ENCODE data around the gene USH1G.
"Not testable (repeated sequence)": the region's sequence is repeated elsewhere in the genome, so short reads cannot be mapped to it uniquely, and the experiment has no call there.

USH1G gene

DNA sequence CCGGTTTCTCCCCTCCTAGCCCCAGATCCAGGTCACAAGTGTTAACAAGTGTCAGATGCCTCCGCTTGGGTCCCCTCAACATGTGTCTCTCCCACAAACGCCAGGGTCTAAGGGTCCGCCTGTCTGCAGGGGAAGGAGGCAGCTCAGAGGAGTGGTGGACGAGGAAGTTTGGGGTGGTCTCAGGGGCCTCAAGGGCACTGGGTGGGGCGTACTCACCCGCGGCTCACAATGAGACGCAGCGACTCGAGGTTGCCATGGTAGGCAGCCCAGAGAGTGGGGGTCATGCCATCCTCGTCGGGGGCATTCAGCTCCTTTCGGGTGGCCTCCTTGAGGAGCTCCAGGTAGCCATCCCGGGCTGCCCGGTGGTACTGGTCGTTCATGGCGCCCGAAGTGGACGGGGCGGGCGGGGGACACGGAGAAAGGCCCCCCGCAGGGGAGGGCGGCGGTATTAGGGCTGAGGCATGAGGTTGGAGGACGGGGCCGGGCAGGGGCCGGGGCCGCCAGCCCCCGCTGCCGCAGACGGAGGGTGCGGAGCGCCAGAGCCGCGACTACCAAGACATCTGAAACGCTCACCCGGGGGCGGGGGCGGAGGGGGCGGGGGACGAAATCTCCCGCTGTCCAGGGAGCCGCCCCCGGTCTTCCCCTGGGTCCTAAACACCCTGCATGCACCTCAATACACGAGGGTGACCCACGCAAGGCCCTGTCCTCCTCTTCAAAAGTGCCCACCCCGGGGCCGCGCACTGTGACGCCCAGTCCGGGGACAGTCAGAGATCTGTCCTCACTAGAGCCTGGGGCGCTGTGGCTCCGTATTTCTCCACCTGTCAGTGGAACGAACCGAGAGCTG is at the start of gene USH1G:
USH1G (minus strand) TSS at position 562 of the 844 bp plus-strand sequence; CDS start at position 380, 182 bp downstream.
- no peak for DNase-seq (ENCODE audit: low read depth)

DNA sequence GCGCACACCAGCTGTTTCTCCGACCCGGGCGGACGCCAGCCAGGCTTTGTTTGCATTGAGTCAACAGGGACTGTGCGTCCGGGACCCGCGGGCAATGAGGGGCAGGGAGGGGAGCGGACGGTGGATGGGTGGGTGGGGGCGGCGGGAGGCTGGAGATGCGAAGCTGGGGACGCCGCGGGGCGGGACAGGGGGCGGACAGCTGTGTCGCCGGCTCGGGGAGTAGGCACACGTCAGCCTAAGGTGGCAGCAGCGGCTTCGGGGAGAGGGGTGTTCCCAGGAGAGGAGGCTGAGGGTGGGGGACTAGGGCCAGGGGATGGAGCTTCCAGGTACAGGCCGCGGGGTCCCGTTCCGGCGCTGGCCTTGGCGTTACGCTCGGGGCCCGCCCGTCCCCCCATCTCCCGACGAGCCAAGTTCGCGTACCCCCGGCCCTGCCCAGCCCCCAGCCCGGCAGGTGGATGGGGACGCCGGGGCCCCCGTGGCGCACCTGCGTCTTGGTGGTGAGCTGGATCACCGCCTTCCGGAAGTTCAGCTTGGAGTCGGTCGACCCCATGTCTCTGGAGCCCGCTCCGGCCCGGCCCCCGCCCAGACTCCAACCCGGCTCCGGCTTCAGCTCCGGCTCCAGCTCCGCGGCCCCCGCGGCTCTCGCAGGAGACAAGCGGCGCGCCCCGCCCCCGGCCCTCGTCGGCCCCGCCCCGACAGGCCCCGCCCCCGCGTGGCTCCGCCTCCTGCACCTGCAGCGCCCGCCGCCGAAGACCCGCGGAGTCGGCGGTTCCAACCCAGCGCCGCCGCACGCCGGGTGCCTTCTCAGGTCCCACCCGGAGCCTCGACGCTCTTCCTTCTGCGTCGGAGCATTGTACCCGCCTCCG is 49.3 kb upstream of the USH1G start, which contains the start of gene HID1:
HID1 (minus strand) TSS at position 653 of the 866 bp plus-strand sequence; CDS start at position 550, 103 bp downstream.
- DNase-seq (ENCODE audit: low read depth) = no peak

DNA sequence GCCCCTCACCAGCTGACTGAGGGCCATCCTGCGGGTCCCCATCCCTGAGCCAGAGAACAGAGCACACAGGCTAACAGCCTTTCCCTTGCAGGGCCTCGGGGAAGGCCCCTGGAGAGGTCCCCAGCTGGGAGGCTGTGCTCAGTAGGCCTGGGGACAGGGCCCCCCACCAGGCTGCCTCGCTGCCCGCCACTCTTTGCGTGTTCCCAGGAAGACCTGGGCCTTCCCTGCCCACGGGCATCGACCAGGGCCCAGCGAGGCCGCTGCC is 48.7 kb upstream of the USH1G start:
- DNase-seq (ENCODE audit: low read depth) = no peak

DNA sequence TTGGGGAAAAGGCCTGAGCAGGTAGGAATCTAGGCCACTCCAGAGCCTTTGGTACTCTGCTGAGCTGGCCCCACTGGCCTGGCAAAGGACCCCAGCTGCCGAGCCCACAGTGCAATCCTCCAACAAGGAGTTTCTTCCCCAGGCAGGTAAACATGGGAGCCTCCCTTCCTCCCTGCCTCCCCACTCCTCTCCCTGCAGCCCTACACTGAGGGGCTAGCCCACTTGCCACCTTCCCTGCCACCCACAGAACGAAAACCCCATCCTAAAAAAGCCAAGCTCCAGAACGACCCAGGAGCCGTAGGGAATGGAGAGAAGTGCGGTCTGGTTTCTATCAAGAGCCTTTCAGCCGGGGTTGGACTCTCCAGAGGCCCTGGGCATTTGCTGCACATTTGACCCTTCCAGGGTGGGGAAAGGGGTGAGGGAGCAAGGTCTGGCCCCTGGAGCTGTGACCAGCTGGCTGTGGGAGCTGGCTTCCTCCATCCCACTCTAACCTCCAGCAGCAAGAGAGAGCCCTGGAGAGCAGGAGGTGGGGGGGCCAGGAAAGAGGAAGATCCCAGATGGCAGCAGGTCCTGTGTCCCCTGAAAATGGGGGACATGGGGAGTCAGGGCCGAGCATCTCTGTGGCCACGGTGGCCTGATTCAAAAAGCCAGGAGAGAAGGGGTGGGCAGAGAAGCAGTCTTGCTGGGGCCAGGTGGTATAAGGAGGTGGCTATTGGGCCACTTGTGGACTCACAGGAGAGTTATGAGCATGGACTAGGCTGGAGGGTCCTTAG is 48.2 kb upstream of the USH1G start:
- no peak for DNase-seq (ENCODE audit: low read depth)

DNA sequence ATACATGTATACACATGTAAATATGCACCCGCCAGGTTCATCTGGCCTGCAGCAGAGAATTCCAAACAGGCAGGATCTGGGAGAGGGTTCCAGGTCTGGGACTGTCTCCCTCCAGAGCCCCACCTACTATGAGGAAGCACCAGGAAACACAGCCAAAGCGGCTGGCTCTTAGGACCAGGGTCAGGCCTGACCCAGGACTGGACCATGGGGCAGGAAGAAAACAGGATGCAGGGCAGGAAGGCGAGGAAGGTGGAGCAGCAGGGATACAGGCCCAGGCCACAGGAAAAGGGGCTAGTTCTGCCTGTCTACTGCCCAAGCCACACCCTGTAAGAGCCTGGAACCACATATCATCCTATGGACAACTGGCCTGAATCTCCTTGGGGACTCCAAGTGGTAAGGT is 47.3 kb upstream of the USH1G start:
- no peak for DNase-seq (ENCODE audit: low read depth)

DNA sequence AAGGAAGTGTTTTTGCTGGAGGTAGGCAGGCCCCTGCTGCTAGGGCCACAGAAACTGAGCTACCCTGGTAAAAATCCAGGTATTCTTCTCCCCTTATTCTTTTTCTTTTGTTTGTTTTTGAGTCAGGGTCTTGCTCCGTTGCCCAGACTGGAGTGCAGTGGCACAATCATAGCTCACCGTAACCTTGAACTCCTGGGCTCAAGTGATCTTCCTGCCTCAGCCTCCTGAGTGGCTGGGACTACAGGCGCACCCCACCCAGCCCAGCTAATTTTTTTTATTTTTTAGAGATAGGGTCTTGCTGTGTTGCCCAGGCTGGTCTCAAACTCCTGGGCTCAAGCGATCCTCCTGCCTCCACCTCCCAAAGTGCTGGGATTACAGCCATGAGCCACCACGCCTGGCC is 46.4 kb upstream of the USH1G start:
- not testable (repeated sequence) for DNase-seq (ENCODE audit: low read depth)

DNA sequence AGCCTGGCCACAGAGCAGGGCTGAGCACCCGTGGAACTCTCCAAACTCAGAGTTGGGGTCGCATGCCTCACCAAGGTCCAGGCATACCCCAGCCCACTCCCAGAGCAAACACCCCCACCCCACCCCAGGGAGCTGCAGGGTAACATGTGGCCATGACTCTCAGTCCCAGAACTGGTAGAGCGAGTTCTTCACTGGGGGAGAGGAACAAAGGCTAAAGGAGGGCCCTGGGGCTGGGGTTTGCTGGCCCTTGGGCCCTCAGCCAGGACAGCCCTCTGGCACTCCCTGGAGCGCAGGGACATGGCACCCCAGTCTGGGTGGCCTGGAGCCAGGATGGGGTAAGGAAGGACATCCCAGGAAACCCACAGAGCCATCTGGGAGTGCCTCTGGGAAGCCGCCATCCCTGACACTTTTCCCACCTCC is 45.3 kb upstream of the USH1G start:
- DNase-seq (ENCODE audit: low read depth) = no peak

DNA sequence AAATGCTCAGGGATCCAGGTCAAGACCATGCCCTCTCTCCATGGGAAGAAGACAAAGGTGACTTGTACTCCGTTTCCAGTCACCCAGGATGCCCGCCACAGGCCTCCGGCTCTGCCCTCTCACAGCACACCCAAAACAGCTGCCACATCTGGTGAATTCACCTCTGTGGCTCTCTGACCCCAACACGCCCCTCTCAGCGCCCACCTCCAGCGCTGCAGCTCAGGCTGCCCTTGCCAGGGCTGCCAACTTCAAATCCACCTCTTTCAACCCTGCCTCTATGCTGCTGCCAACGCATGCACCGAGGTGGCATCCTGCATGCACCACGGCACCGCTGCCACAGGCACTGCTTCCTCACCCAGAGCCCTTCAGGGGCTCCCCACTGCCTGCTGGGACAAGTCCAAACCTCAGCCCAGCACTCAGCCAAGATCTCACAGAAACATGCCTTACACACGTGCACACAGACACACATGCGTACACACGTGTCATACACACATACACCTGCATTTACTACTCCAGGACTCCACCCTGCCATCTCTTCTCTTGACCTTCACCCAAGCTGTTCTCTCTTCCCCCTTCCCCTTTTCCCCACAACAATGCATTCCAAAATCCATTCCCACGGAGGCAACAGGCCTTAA is 42.0 kb upstream of the USH1G start:
- no peak for DNase-seq (ENCODE audit: low read depth)

DNA sequence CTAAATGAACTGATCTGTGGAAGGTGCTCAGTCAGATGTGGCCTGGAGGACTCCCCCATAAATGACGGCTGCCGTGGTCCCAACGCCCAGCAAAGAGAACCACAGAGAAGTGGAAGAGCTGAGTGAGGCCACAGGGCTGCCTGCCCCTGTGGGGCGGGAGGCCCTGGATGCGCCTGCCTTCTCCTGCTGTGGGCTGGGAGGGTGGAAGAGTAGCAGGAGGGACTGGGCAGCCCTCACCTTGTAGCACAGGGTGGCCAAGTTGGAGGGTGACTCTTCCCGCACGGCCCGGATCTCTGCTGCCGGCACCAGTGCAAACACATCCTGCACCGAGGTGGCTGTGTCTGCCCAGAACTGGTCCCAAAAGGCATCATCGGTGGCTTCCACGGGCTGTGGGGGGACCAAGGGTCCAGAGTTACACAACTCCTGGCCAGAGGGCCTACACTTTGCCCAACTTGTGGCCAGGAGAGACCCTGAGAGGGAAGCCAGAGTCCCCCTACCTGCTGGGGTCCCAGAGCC is 41.2 kb upstream of the USH1G start:
- no peak for DNase-seq (ENCODE audit: low read depth)

DNA sequence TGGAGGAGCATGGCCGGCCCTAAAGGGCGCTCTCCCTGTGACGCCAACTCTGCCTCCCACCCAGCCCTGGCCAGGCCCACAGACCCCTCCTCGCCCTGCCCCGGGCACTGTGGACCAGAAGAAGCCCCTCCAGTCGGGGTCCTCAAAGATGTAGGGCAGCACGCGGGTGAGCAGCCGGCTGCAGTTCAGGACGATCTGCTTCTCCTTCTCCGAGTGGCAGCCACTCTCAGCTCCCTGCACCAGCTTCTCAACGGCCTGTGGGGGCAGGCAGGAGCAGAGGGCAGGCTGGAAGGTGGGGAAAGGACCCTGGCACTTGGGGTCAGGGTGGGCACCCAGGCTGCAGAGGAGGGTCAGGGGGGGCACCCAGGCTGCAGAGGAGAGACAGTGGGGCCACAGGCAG is 40.6 kb upstream of the USH1G start:
- DNase-seq (ENCODE audit: low read depth) = no peak

DNA sequence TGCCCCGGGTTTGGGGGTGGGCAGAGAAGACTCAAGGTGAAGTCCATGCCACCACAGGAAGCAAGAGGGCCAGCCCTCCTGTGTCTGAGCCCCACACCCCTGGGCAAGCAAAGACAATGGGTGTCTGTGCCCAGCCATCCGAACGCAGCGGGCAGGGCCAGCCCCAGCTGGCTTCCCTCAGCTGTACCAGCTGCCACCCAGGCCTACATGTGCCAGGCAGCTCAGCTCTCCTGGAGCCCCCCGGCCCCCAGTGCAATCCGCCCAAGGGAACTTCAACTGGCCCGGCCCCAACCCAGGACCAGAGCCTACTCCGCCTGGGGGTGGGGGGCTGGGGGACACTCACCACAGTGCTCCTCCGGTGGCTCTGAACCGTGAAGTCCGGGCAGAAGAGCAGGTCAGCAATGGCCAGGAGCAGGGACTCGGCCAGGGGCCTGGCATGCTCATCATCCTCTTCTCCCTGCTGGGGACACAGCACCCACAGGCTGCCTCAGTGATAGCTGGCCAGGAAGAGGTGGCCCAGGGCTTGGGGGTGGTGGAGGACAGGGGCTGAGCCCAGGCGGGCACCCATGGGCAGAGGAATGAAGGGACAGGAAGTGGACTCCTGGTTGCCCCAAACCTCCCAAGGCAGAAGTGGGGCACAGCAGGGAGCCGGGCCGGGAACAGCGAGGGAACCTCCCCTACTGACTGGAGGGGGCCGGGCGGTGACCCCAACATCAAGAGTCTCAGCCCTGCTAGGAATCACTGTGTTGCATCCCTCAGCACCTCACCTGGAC is 39.8 kb upstream of the USH1G start:
- no peak for DNase-seq (ENCODE audit: low read depth)

DNA sequence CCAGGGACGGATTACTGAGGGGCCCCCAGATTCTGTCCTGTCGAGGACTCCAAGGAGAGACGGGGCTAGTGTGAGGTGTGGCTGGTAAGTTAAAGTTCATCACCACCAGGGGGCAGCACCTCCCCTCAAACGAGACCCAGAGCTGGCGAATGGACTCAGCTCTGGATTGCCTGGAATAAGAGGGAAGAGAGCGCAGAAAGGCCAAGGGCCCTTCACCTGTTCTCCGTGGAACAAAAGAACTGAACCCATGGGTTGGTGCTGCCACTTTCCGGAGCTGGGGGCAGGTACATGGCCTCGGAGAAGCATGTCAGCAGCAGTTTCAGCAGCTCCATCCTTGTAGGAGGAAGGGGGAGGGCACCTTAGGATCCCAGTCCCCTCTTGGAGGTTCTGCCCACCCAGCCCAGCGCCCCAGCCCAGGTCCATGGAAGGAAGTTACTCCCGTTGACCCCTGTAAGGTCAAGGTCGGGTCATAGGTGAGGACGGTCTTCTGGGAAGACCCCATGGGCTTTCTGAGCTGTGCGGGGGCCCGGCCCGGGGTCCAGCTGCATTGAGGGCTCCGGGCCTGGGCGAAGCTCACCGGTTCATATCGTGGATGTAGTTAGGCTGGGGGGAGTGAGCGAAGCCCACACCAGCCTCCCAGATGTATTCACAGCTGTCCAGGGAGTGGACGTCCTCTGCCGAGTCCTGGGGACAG is 38.7 kb upstream of the USH1G start:
- DNase-seq (ENCODE audit: low read depth) = peak; percentile 74

DNA sequence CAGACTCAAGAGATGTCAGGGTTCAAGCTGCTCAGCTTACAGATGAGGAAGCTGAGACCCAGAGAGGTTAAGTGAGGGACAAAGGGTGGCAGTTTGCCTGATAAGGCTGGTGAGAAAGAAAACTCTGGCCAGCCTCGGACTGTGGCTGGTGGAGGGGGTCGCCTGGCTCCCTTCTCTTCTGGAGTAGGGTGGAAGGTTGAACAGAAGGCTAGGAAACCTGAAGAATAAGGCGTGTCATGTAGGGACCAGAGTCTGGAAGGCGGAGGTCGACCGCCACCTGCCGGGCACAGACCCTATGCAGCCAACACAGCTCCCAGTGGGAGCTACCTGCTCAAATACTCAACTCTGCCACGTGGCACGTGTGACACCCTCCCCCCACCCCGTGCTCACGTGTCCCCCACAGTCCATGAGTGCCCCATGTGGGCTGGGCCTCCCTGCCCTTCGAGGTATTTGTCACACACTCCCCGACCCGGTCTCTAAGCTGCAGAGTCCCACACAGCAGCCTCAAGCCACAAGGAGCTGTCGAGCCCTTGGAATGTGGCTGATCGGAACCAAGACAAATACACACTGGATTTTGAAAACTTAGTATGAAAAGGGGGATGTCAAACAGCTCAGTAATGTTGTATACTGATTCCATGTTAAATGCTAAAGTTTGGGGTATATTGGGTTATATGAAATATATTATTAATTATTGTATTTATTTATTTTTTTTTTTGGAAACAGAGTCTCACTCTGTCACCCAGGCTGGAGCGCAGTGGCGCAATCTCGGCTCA is 37.7 kb upstream of the USH1G start:
- DNase-seq (ENCODE audit: low read depth) = no peak

DNA sequence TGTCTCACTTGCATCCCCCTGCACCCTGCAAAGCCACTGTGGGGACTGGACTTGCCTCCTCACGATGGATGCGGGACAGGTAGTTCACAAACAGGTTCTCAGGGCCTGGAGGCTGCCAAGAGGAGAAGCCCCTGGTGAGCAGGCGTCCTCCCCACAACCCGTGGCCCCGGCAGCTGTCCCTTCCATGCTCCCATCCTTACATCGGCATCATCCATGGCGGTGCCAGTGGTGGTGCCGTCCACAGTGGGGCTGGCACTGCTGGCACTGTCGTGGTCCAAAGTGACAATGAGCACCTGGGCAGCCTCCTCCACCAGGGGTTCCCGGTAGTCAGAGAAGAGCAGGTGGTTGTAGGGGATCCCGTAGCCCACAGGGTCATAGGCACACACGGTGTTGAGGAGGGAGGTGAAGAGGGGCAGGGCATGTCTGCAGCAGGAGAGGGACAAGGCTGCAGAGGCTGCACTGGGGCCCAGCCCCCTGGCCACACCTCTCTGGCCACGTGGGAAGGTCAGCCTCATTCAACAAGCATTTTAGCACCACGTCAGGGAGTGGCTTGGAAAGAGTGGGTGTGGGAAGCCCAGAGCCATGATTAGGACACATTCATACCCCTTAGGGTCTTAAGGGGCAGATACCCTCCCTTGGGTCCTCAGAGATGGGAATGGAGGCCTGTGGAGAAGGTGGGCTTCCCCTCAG is 36.9 kb upstream of the USH1G start:
- no peak for DNase-seq (ENCODE audit: low read depth)

DNA sequence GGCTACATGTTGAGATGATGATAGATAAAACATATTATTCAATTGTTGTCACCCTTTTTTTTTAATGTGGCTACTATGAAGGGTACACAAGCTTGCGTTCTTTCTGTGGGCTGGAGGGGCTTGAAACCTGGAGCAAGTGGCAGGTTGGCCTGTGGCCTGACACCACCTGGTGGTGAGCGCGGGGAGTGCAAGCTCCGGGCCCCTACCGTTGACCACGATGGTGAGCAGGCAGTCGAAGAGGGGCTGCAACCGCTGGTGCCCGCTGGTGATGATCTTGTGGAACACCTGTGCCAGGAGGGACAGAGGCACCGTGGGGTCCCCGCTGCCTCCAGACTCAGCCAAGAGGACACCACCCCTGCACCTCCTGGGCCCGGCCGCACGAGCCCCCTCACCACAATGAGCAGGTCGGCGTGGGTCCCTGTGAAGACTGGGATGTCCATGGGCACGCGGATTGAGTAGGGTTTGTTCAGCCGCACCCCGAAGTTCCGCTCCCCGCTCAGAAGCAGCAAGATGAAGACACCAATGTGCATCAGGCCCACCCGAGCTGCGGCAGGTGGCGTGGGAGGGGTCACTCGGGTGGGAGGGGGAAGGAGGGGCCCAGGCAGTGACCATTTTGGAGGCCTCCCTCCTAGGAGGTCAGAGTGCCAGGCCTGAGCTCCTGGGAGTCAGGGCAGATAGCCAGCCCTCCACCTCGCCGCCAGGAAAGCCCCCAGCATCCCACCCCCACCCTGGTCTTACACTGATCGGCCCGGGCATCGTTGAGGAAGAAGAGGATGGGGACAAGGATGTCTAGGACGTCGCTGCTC is 35.1 kb upstream of the USH1G start:
- no peak for DNase-seq (ENCODE audit: low read depth)

DNA sequence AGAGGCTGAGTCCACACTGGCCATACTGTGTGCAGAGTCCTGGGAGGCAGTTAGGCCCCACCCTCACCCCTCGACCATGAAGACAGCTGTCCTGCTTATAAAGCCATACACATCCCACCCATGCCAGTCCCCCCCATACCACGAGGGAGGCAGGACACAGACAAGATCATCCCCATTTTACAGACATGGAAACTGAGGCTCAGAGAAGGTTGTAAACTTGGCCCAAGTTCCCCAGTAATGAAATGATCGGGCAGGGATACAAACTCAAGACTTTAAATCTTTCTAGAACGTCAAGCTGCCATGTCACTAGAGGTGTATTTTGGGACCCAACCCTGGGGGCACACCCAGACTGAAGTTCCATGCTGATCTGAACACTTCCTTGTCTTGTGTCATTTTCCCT is 33.0 kb upstream of the USH1G start:
- DNase-seq (ENCODE audit: low read depth) = no peak

DNA sequence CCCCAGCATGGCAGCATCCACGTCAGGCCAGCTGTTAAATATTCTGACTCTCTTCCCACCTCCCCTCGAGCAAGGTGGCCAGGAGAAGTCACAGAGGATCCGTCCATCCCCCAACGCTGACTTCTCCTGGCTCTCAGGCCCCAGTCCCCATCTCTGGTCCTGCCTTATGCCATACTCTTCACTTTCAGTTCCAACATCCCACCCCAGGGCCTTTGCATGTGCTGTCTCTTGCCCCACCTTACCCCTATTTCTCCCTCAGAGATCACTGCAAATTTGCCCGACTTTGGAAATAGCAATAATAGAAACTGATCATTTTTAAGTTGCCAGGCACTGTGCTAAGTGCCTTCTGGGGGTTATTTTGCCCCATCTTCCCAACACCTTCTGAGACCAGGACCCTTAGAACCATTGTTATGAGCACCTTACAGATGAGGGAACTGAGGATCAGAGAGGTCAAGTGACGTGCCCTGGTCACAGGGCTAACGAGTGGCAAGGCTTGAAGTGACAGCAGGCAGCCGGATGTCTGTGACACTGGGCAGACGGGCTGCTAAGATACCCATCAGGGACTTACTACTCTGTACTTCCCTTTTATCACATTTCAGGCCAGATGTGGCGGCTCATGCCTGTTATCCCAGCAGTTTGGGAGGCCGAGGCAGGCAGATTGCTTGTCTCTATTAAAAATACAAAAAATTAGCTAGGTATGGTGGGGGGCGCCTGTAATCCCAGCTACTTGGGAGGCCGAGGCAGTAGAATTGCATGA is 31.8 kb upstream of the USH1G start:
- DNase-seq (ENCODE audit: low read depth) = no peak

All from fibroblast of gingiva (primary cell).